Astrocyte (in vitro differentiated cells and primary cell): Measurements from ENCODE around the gene CAMK1D. TPM values are rescaled to one million over a fixed set of nuclear protein-coding genes. Genes with fewer than 3 reads are reported as not detected.

Source experiments
- DNase-seq: peaks from one replicate; pipeline ENCODE4 v3.0.0-alpha.2; 2010; ENCODE audit warnings: low read depth
- FAIRE-seq: peaks from 2 replicates; lab custom pipeline; 2011; peaks lifted over from hg19 to GRCh38; lab: Jason Lieb, UNC
- H2AFZ ChIP-seq: 2 replicates; pipeline ENCODE4 v1.6.0; 2012; ENCODE audit warnings: low read depth, low read length, inconsistent platforms
- H3K27ac ChIP-seq: 2 replicates; pipeline ENCODE4 v1.5.1; 2011; ENCODE audit warnings: low read depth, low read length, inconsistent platforms
- H3K27me3 ChIP-seq: 2 replicates; pipeline ENCODE4 v1.6.0; 2011; ENCODE audit warnings: low read length, inconsistent platforms; ENCODE audit not compliant: insufficient read depth
- H3K36me3 ChIP-seq: 2 replicates; pipeline ENCODE4 v1.5.1; 2011; ENCODE audit warnings: low read length, inconsistent platforms; ENCODE audit not compliant: insufficient read depth
- H3K4me1 ChIP-seq: 2 replicates; pipeline ENCODE4 v1.5.1; 2011; ENCODE audit warnings: low read length, inconsistent platforms; ENCODE audit not compliant: insufficient read depth
- H3K4me2 ChIP-seq: 2 replicates; pipeline ENCODE4 v1.6.0; 2012; ENCODE audit warnings: low read length, inconsistent platforms
- H3K4me3 ChIP-seq: 2 replicates; pipeline ENCODE4 v1.5.1; 2011; ENCODE audit warnings: low read depth, mild to moderate bottlenecking, low read length, inconsistent platforms; ENCODE audit not compliant: insufficient read depth
- H3K79me2 ChIP-seq: 2 replicates; pipeline ENCODE4 v1.6.0; 2012; ENCODE audit warnings: mild to moderate bottlenecking, low read length, inconsistent platforms; ENCODE audit not compliant: insufficient read depth
- H3K9ac ChIP-seq: 2 replicates; pipeline ENCODE4 v1.6.0; 2012; ENCODE audit warnings: mild to moderate bottlenecking, low read length, inconsistent platforms
- H3K9me3 ChIP-seq: 2 replicates; pipeline ENCODE4 v1.5.1; 2012; ENCODE audit warnings: low read depth, mild to moderate bottlenecking, low read length, inconsistent platforms; ENCODE audit not compliant: insufficient read depth
- H4K20me1 ChIP-seq: 2 replicates; pipeline ENCODE4 v1.6.0; 2012; ENCODE audit warnings: low read length, inconsistent platforms; ENCODE audit not compliant: insufficient read depth
- H3K27ac Mint-ChIP-seq: one replicate; pipeline ENCODE4 v1.8.0; 2021; ENCODE audit warnings: mild to moderate bottlenecking, mixed read lengths; ENCODE audit not compliant: unreplicated experiment
- H3K27me3 Mint-ChIP-seq: one replicate; pipeline ENCODE4 v1.8.0; 2021; ENCODE audit warnings: low read depth, mixed read lengths; ENCODE audit not compliant: unreplicated experiment
- H3K36me3 Mint-ChIP-seq: one replicate; pipeline ENCODE4 v1.8.0; 2021; ENCODE audit warnings: low read depth, mixed read lengths; ENCODE audit not compliant: unreplicated experiment
- H3K4me1 Mint-ChIP-seq: one replicate; pipeline ENCODE4 v1.8.0; 2021; ENCODE audit warnings: low read depth, mixed read lengths; ENCODE audit not compliant: unreplicated experiment
- H3K4me3 Mint-ChIP-seq: one replicate; pipeline ENCODE4 v1.8.0; 2021; ENCODE audit warnings: mild to moderate bottlenecking, moderate library complexity, mixed read lengths; ENCODE audit not compliant: unreplicated experiment
- H3K9me3 Mint-ChIP-seq: one replicate; pipeline ENCODE4 v1.8.0; 2021; ENCODE audit warnings: mild to moderate bottlenecking, mixed read lengths; ENCODE audit not compliant: unreplicated experiment
- EZH2 ChIP-seq: IDR thresholded peaks from 2 replicates; pipeline ENCODE4 v1.6.1; 2012; ENCODE audit warnings: mild to moderate bottlenecking, low read length, inconsistent platforms; ENCODE audit not compliant: insufficient read depth
- total RNA-seq: library from RNA; stranded (reverse); gene quantifications from 2 replicates; pipeline ENCODE4 v1.2.1, GENCODE V29; 2021
- TF ChIP-seq, protein P1 (sequence below): IDR thresholded peaks from 2 replicates; pipeline ENCODE4 v1.5.1; 2011; ENCODE audit warnings: low read depth, mild to moderate bottlenecking, inconsistent platforms, low read length, moderate library complexity; ENCODE audit not compliant: insufficient read depth

Gene CAMK1D
- total RNA-seq, 1 donor from 2014 or later = 23.6 TPM

- H3K36me3 Mint-ChIP-seq = peaks cover 6% of the 10 kb centered on the region
- H2AFZ ChIP-seq = no peak overlapping the region
- H3K27ac Mint-ChIP-seq = no peak overlapping the region
- no peak overlapping the region for H3K4me2 ChIP-seq
- no peak overlapping the region for H3K9ac ChIP-seq
- H3K4me3 ChIP-seq = no peak overlapping the region
- TF ChIP-seq EZH2 = no peak
- TF ChIP-seq, protein P1, sequence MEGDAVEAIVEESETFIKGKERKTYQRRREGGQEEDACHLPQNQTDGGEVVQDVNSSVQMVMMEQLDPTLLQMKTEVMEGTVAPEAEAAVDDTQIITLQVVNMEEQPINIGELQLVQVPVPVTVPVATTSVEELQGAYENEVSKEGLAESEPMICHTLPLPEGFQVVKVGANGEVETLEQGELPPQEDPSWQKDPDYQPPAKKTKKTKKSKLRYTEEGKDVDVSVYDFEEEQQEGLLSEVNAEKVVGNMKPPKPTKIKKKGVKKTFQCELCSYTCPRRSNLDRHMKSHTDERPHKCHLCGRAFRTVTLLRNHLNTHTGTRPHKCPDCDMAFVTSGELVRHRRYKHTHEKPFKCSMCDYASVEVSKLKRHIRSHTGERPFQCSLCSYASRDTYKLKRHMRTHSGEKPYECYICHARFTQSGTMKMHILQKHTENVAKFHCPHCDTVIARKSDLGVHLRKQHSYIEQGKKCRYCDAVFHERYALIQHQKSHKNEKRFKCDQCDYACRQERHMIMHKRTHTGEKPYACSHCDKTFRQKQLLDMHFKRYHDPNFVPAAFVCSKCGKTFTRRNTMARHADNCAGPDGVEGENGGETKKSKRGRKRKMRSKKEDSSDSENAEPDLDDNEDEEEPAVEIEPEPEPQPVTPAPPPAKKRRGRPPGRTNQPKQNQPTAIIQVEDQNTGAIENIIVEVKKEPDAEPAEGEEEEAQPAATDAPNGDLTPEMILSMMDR = no peak
- peaks cover 22% of the 10 kb centered on the region for H3K4me1 ChIP-seq
- no peaks in the 10 kb centered on the region for H3K9me3 ChIP-seq
- H3K4me1 Mint-ChIP-seq = peaks cover 22% of the 10 kb centered on the region
- peaks cover 14% of the 10 kb centered on the region for H3K27me3 Mint-ChIP-seq
- no peak overlapping the region for H3K27ac ChIP-seq
- FAIRE-seq = no peak
- H3K27me3 ChIP-seq = no peaks in the 10 kb centered on the region
- H3K9me3 Mint-ChIP-seq = no peaks in the 10 kb centered on the region
- H3K36me3 ChIP-seq = no peaks in the 10 kb centered on the region
- no peak for DNase-seq
- peaks cover 23% of the 10 kb centered on the region for H3K79me2 ChIP-seq
- peaks cover 73% of the 10 kb centered on the region for H4K20me1 ChIP-seq
- no peak overlapping the region for H3K4me3 Mint-ChIP-seq
Observed at GRCh38 chr10:12503311-12503710, 154.0 kb downstream of the CAMK1D start.

GRCh38 chr10:12504176-12504575 lies 154.8 kb downstream of the CAMK1D start:
- peaks cover 6% of the 10 kb centered on the region for H3K36me3 Mint-ChIP-seq
- Histone ChIP-seq H2AFZ (no peak overlapping the region), H3K4me2 (no peak overlapping the region), H3K79me2 (peaks cover 19% of the 10 kb centered on the region), H3K4me1 (peaks cover 15% of the 10 kb centered on the region), H3K36me3 (no peaks in the 10 kb centered on the region), H3K27me3 (no peaks in the 10 kb centered on the region), H3K9ac (no peak overlapping the region), H4K20me1 (peaks cover 65% of the 10 kb centered on the region), H3K27ac (no peak overlapping the region), H3K9me3 (no peaks in the 10 kb centered on the region), H3K4me3 (no peak overlapping the region)
- H3K27ac Mint-ChIP-seq = no peak overlapping the region
- H3K4me1 Mint-ChIP-seq = peaks cover 14% of the 10 kb centered on the region
- H3K4me3 Mint-ChIP-seq = no peak overlapping the region
- H3K9me3 Mint-ChIP-seq = no peaks in the 10 kb centered on the region
- TF ChIP-seq, protein P1 = no peak
- TF ChIP-seq EZH2 = no peak
- H3K27me3 Mint-ChIP-seq = peaks cover 14% of the 10 kb centered on the region
- FAIRE-seq (no peak), DNase-seq (no peak)

GRCh38 chr10:12504628-12505027 lies 155.3 kb downstream of the CAMK1D start:
- H3K9me3 Mint-ChIP-seq = no peaks in the 10 kb centered on the region
- peaks cover 12% of the 10 kb centered on the region for H3K4me1 ChIP-seq
- H3K27ac ChIP-seq = no peak overlapping the region
- DNase-seq (no peak), FAIRE-seq (no peak)
- no peaks in the 10 kb centered on the region for H3K27me3 ChIP-seq
- no peaks in the 10 kb centered on the region for H3K9me3 ChIP-seq
- H3K4me3 ChIP-seq = no peak overlapping the region
- no peak overlapping the region for H2AFZ ChIP-seq
- no peak overlapping the region for H3K9ac ChIP-seq
- H3K36me3 ChIP-seq = no peaks in the 10 kb centered on the region
- H3K27me3 Mint-ChIP-seq = peaks cover 14% of the 10 kb centered on the region
- peaks cover 10% of the 10 kb centered on the region for H3K4me1 Mint-ChIP-seq
- H3K27ac Mint-ChIP-seq = no peak overlapping the region
- peaks cover 60% of the 10 kb centered on the region for H4K20me1 ChIP-seq
- TF ChIP-seq, protein P1 = no peak
- TF ChIP-seq EZH2 = no peak
- peaks cover 8% of the 10 kb centered on the region for H3K36me3 Mint-ChIP-seq
- H3K79me2 ChIP-seq = peaks cover 19% of the 10 kb centered on the region
- no peak overlapping the region for H3K4me3 Mint-ChIP-seq
- no peak overlapping the region for H3K4me2 ChIP-seq
